Stimulated activated CD8-positive, alpha-beta memory T cell treated with anti-CD3 and anti-CD28 coated beads, Interleukin-15, amount 100 ng/mL, for 48 hours (primary cell): ENCODE data around the gene LZTR1.
"Not testable (repeated sequence)": the region's sequence is repeated elsewhere in the genome, so short reads cannot be mapped to it uniquely, and the experiment has no call there.

Experiments used
- DNase-seq, 2 donors: peaks; one replicate each; pipeline ENCODE4 v3.0.0-alpha.2; 2020; ENCODE audit warnings: low read depth in 2 of 2

The LZTR1 gene

DNA sequence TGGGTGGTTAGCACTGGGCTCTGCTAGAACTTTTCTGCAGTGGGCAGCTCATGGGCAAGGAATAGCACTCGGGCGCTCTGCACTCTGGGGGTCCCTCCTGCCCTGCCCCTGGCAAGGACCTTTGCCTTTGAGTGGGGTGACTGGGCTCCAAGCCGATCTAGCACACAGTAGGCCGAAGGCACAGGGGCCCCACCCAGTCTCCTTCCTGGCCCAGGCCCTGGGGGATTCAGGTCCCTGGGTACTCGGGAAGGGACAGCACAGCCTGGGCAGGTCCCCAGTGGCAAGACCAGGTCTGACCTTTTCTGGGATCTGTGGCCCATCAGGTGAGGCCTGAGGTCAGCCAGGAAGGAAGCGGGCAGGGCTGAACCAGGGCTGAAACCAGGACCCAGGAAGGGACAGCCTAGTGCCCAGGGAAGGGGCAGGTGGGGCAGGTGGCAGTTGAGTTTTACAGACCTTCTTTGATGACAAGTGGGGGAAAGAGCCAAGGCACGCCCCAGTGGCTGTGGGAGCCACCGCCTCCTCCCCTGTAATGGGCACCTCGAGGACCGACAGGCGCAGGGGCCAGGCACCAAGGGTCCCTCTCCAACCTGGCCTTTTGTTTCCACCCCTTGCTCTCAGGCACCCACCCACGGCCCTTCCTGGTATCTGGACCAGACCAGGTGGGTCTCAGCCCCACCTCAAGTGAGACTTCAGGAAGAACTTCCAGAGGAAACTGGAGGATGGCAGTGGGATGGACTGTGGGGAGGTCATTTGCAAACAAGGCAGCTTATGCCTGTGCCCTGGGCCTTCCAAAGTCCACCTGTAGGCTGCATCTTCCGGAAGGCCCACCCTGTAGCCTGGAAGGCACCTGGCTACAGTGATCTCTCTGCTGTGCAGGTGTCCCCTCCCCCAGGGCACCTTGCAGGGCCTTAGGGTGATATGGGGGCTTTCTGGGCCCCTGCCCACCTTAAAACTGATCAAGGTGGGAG lies 15.9 kb upstream of the LZTR1 start:
- DNase-seq: no peak

DNA sequence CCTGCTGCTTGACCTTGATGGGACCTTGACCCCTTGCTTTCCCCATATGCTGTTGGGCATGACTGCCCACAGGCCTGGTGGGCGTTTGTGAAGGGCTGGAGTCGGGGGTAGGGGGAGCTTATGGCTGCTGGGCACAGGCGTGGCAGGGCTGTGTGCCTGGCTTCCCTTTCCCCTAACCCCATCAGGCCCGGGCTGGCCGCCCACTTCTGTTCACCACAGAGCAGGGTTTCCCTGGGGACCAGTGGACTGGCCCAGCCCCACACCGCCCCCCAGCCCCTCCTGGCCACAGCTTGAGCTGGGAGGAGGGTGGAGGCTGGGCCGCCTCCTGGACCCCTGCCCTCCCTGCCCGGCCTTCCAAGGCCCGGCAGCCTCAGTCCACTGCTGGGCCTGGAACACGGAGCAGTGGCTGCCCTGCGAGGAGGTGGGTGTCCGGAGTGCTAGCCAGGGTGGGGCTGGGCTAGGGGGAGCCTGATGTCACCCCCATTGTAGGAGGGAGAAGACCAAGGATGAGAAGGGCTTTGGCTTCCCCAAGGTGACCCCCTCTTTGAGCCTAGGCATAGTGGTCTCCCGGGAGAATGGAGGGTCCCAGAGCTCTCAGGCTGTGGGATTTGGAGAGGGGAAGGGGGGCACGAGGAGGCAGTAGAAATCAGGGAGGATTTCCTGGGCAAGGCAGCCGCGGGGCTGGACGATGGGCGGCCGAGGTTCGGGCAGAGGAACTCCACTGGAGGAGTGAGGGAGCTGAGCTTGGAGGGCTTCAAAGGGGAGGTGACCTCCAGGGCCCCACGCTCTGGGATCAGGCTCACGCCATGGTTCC lies 15.0 kb upstream of the LZTR1 start, which contains the start of gene AIFM3:
AIFM3 (plus strand) TSS at position 373 of the 814 bp plus-strand sequence. CDS start 690 bp downstream, outside the sequence.
- DNase-seq: no peak

GRCh38 chr22:20967697-20968211 lies 14.3 kb upstream of the LZTR1 start:
- no peak for DNase-seq

GRCh38 chr22:20968281-20968977 lies 13.7 kb upstream of the LZTR1 start:
- no peak for DNase-seq

DNA sequence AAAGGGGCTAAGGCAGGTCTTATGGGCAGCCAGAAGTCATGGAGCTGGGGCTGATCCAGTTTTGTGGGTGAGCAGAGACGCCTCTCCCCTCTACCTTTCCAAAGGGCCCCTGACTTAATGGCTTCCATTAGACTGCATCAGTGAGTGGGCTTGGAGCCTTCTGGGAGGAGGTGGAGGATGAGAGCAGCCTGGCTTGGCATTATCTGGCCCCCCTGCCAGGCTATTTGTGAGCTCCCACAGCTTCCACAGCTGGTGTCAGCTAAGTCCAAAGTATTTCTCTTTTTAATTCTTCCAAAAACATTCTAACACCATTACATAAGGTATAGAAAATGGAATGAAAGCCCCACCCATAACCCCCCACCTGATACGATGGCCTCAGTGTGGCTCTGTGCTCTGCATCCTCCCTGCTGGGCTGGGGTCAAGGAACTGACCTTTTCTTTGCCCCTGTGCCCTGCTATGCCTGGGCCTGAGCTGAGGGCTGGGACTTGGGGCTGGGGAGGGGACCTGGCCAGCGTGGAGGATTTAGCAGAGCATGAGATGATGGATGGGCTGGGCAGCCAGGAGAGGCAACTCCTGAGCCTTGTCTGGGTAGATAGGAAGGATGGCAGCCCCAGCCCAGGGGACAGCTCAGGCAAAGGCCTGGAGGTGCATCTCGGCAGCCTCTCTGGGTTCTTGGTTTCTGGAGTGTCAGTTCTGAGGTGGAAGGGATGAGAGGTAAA lies 11.0 kb upstream of the LZTR1 start:
- no peak for DNase-seq

GRCh38 chr22:20972014-20972694 lies 9.9 kb upstream of the LZTR1 start:
- not testable (repeated sequence) for DNase-seq

DNA sequence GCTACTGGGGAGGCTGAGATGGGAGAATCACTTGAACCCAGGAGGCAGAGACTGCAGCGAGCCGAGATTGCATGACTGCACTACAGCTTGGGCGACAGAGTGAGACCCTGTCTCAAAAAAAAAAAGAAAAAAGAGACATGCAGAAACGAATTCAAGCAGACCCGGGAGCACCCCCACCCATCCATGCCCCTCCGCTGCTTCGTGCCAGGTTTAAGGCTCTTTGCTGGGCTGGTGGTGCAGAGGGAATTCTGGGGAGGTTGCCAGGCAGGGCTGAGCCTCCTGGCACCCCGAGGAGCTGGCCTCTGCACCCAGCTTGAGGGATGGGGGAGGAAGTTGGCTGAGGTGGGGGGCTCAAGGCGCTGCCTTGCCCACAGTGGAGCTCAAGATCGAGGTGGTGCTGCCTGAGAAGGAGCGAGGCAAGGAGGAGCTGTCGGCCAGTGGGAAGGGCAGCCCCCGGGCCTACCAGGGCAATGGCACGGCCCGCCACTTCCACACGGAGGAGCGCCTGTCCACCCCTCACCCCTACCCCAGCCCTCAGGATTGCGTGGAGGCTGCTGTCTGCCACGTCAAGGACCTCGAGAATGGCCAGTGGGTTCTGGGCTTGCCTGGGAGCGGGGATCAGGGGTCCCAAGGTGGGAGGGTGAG lies 9.0 kb upstream of the LZTR1 start:
- DNase-seq: no peak

GRCh38 chr22:20973634-20974286 lies 8.3 kb upstream of the LZTR1 start:
- DNase-seq: no peak

DNA sequence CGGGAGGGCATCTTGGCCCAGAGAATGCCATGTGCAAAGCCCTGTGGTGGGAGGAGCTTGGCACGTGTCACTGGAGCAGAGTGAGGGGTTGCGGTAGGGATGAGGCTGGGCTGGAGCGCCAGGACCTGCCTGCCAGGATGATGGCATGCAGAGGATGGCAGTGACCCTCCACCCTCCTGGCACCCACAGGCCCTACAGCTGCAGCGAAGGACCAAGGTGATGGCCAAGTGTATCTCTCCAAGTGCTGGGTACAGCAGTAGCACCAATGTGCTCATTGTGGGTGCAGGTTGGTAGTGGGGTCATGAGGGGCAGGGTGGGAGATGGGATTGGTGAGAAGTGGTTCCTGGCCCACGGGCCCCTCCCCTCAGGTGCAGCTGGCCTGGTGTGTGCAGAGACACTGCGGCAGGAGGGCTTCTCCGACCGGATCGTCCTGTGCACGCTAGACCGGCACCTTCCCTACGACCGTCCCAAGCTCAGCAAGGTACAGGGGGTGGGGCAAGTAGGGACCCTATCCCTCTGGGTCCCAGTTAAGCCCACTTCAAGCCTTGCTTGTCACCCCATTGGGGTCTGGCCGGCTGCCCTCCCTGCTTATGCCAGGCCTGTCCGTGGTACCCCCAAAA lies 7.7 kb upstream of the LZTR1 start:
- no peak for DNase-seq

DNA sequence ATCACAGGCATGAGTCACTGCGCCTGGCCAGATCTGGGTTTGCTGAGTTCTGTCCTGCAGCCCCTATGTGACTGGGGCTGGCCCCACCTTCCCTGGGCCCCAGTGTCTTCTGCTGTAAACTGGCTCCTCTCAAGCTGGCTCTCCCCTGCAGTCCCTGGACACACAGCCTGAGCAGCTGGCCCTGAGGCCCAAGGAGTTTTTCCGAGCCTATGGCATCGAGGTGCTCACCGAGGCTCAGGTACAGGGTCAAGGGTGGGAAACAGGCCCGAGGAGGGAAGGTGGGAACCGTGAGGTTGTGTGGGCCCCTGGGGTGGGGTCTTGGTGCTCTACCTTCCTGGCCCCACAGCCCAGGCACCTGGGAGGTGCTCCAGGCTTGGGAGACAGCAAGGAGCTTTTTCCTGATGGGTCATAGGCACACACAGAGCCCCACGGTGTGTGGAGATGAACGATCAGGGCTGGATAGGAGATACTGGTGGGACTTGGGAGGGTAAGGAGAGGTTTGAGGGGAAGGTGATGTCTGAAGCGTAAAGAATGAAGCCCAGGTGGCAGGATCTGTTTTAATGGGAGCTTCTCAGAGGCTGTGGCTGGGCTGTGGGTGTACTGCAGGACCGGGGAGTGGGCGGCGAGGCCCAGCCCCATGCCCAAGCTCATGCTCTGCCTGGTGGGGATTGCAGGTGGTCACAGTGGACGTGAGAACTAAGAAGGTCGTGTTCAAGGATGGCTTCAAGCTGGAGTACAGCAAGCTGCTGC lies 6.4 kb upstream of the LZTR1 start:
- DNase-seq: no peak

DNA sequence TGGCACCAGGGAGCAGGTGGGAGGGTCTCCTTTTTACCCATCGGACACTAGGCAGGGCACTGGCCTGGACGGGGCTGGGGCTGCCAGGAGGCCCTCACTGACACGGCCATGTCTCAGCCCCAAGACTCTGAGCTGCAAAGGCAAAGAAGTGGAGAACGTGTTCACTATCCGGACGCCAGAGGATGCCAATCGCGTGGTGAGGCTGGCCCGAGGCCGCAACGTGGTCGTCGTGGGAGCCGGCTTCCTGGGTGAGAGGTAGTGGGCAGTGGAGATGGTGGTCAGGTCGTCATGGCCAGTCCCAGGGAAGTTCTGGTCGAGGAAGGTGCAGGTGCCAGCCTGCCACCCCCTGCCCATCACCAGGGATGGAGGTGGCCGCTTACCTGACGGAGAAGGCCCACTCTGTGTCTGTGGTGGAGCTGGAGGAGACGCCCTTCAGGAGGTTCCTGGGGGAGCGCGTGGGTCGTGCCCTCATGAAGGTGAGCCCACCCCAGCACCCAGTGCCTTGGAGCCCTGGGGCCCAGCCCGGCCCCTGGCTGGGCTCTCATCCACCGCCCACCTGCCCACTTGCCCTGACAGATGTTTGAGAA lies 5.7 kb upstream of the LZTR1 start:
- no peak for DNase-seq

GRCh38 chr22:20977019-20977418 lies 5.1 kb upstream of the LZTR1 start:
- DNase-seq: no peak

GRCh38 chr22:20977516-20978170 lies 4.5 kb upstream of the LZTR1 start:
- DNase-seq: no peak

- DNase-seq: no peak
These were observed 3.7 kb upstream of the LZTR1 start for GRCh38 chr22:20978419-20978818.

DNA sequence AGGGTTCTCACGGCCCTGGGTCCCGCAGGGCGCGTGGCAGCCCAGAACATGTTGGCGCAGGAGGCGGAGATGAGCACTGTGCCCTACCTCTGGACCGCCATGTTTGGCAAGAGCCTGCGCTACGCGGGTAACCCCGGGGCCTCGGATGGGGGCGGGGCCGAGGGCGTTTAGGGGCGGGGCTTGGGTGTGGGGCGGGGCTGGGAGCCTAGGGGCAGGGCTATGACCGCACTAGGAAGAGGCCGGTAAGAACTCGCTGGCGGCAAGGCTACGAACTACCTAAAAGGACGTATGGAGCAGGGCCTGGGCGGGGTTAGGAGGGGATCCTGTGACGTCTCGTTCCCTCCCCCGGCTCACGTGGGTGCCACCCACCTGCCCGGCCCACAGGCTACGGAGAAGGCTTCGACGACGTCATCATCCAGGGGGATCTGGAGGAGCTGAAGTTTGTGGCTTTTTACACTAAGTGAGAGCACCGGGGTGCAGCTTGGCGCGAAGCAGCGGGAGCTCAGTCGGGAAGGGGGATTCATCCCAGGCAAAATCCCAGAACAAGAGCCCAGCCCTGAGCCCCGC lies 2.8 kb upstream of the LZTR1 start:
- peak; percentile 44 to 66 for DNase-seq

DNA sequence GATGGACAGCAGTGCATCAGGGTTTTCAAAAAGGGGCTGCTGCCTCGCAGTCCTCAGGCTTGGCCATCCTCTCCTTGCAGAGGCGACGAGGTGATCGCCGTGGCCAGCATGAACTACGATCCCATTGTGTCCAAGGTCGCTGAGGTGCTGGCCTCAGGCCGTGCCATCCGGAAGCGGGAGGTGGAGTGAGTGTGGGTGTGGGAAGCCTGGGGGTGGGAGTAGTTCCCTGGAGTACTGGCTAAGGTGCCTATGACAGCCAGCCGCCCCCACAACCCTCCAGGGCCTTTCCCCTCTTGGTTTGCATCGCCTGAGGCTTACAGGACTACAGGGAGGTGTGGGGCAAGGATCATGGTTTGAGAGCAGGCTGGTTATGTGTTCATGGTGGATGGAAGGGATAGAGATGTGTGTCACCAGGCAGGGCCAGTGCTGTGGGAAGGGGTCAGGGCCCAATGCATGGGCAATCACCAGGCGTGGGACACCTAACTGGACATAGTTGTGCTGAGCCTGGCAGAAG lies 2.1 kb upstream of the LZTR1 start:
- no peak for DNase-seq

DNA sequence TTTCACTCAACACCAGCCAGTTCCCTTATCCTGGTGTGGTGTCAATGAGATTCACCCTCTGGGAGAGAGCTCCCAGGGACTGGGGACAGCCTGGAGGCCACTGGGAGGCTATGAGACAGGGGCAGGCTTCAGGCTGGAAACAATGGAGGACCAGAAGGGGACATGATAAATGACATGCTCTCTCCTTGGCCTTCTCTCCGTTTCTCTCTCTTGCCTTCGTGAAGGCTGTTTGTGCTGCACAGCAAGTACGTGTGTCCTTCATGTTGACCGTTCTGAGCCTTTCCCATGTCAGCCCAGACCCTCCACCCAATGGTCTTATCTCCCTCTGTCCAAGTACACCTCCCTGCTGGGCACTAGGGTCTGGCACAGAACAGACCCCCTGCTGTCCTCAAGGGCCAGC lies 1.6 kb upstream of the LZTR1 start:
- no peak for DNase-seq
